Stomach (tissue), 4 donors: ENCODE results near the gene CMKLR1.

Experiments
- CTCF ChIP-seq, 7 experiments: fragments of 450-650 bp in 4 of 7; fragments of 200-600 bp in 3 of 7; sonication (generic) in 3 of 7; IDR thresholded peaks; one replicate each; pipeline ENCODE4 v1.5.1; 2016 to 2019; ENCODE audit warnings: antibody characterized with exemption in 7 of 7, control low read depth in 2 of 7, mild to moderate bottlenecking in 1 of 7
- POLR2A ChIP-seq, 4 donors: fragments of 450-650 bp; IDR thresholded peaks; one replicate each; pipeline ENCODE4 v1.6.1; 2016; ENCODE audit warnings: antibody characterized with exemption in 4 of 4, control low read depth in 2 of 4, mild to moderate bottlenecking in 1 of 4, moderate library complexity in 1 of 4

GRCh38 chr12:108316176-108317086 is 22.7 kb downstream of the CMKLR1 start:
- TF ChIP-seq CTCF (IDR thresholded peaks at IDR 0.05) (no peak), POLR2A (IDR thresholded peaks at IDR 0.05) (no peak)
